ENCODE results near the gene CDC5L.
A peak's percentile ranks its signal among the peaks of the same experiment; 100 is the strongest.

Gene CDC5L

DNA sequence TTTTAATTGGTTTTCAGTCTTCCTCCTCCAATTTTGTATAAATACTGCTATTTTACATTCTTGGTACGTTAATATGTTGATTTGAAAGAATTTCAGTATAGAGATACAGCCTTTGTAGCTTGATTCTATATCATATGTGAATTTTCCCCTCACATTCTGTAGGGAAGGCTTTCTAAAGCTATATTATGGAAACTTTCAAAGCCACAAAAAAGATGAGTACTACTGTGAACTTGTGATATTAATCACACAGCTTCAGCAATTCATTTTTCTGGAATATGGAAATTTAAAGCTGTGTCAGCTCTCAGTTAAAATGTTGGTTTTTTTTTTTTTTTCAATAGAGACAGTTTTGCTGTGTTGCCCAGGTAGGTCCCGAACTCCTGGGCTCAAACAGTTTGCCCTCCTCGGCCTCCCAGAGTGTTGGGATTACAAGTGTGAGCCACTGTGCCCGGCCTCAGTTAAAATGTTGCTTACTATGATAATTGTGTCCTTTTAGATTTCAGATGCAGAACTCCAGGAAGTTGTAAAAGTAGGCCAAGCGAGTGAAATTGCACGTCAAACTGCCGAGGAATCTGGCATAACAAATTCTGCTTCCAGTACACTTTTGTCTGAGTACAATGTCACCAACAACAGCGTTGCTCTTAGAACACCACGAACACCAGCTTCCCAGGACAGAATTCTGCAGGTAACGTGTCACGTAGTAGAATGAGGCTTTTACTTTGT lies 20.6 kb downstream of the CDC5L start:
- in situ Hi-C loops (cut with HindIII; ENCODE audit: low pct_unique_long_range_greater_than_20kb, low sequenced_read_pairs) = no loop called here
- DNase-seq (ENCODE audit: low read depth in 1 of 2, low spot score in 1 of 2) = no peak
- no peak for TF ChIP-seq JUND (IDR thresholded peaks at IDR 0.05; ENCODE audit: low read depth)

DNA sequence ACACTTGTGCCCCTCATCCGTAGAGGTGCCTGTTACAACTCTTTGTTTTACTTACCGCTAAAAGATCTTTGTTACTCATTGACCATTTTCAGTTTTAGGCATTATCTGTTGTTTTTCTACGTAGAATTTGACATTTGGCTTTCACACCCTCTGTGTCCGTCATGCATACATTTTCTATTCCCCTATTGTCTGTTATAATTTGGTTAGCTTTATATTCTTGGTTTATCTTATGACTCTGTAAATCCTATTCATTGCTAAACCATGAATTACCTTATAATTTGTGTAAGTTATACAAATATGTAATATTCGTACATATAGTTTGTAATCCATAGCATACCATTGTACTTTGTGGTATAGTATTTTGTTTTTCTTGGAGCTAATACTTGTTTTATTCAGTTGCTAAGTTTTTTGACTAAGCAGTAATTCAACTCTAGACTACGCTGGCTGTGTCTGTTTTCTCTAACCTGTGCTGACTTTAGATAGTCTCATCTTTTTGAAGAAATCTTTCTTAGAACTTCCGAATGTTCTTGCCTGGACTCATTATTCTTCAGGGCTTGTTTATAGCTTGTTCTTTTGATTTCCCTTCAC lies 21.8 kb downstream of the CDC5L start:
- DNase-seq (ENCODE audit: low read depth in 1 of 2, low spot score in 1 of 2) = no peak
- in situ Hi-C loops (cut with HindIII; ENCODE audit: low pct_unique_long_range_greater_than_20kb, low sequenced_read_pairs) = no loop called here
- TF ChIP-seq JUND (IDR thresholded peaks at IDR 0.05; ENCODE audit: low read depth) = no peak

DNA sequence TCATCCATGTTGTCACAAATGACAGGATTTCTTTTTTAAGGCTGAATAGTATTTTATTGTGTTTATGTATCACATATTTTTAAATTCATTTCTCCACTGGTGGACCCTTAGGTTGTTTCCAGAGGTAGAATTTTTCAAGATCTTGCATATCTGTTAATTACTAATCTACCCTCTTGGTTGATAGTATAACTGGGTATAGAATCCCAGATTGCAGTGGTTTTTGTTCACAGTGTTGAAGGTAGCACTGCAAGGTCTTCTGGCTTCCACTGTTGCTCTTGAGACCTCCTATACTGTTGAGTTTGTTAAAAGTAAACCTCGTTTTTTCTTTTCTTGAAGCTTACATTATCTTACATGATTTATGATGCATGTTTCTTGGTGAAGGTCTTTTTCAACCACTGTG lies 22.9 kb downstream of the CDC5L start:
- TF ChIP-seq JUND (IDR thresholded peaks at IDR 0.05; ENCODE audit: low read depth) = no peak
- in situ Hi-C loops (cut with HindIII; ENCODE audit: low pct_unique_long_range_greater_than_20kb, low sequenced_read_pairs) = no loop called here

DNA sequence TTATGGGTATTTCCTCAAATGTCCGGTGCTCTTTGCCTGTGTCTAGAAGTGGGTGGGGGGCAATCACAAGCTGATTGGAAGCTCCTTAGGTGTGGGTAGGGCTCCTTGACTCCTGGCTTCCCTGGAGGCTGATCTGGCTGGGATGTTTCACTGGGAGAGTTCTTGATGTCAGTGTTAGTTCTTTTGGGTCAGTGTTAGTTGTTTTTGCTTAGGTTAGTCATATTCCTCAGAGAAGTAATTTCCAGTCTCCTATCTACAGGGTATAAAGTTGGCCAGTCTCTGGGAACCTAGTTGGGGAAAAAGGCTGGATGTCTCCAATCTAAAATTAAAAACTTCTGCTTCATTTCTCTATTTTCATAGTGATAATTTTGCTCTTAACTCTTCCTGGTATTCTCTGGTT lies 23.6 kb downstream of the CDC5L start:
- TF ChIP-seq JUND (IDR thresholded peaks at IDR 0.05; ENCODE audit: low read depth) = no peak
- DNase-seq (ENCODE audit: low read depth in 1 of 2, low spot score in 1 of 2) = no peak
- in situ Hi-C loops (cut with HindIII; ENCODE audit: low pct_unique_long_range_greater_than_20kb, low sequenced_read_pairs) = no loop called here

More for the DNA sequence above, 22.9 kb downstream of the CDC5L start:
- DNase-seq (ENCODE audit: low read depth in 1 of 2, low spot score in 1 of 2) = no peak

DNA sequence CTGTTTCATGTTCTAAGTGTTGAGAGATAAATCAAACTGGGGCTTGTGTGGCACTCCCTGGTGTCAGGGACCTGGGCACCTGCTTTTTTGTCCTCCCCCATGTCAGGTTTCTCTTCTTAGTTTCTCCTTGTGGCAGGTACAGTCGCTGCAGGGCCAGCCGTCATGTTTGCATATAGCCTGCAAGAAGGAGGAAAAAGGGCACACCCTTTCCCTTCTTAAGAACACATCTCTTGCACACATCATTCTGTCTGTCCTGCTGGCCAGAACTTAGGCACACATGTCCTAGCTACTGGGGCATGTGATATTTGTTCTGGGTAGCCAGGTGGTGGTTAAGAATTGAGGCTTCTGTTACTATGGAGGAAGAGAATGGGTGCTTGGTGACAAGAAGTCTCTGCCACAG lies 27.9 kb downstream of the CDC5L start:
- no peak for TF ChIP-seq JUND (IDR thresholded peaks at IDR 0.05; ENCODE audit: low read depth)
- peak in 1 of 2 experiments; percentile 36 for DNase-seq (ENCODE audit: low read depth in 1 of 2, low spot score in 1 of 2)
- in situ Hi-C loops (cut with HindIII; ENCODE audit: low pct_unique_long_range_greater_than_20kb, low sequenced_read_pairs) = no loop called here

DNA sequence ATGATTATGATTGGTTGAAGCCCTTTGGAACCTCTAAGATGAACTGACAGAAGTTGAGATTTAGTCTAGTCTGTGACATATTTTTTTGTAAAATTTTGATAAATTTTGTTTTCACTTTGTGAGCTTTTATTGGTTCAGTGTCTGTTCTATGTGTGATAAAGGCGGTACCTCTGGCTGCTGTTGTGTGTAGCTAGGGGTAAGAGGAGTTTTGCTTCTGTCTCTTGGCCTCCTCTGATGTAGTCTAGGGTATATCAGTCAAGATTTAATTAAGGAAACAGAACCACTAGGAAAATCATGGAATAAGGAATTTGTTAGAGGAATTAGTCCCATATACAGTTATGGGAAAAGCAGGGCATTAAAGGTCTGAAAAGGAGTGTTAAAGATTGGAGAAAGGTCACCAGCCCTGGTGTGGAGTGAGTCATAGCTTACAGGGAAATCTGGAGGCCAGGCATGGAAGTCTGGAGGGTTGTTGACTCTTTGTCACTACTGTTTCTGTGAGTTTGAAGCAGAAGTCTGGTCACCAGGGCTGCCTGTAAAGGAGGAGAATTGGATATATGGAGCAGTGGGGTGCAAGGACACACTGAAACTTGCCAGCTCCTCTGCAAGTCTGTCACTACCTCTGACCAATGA lies 28.5 kb downstream of the CDC5L start:
- no peak for DNase-seq (ENCODE audit: low read depth in 1 of 2, low spot score in 1 of 2)
- in situ Hi-C loops (cut with HindIII; ENCODE audit: low pct_unique_long_range_greater_than_20kb, low sequenced_read_pairs) = no loop called here

DNA sequence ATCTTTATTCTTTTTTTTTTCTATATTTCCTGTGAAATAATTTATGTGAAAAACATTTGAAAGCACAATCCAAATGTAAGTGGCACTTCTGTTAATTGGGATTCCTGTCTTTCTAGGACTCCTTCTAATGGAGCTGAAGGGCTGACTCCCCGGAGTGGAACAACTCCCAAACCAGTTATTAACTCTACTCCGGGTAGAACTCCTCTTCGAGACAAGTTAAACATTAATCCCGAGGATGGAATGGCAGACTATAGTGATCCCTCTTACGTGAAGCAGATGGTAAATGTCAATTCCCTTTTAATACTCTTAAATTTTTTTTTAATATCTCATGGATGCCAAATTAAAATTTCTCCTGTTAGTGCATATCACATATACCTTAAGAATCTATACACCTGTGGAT lies 35.0 kb downstream of the CDC5L start:
- in situ Hi-C loops (cut with HindIII; ENCODE audit: low pct_unique_long_range_greater_than_20kb, low sequenced_read_pairs) = no loop called here
- DNase-seq (ENCODE audit: low read depth in 1 of 2, low spot score in 1 of 2) = no peak
- TF ChIP-seq JUND (IDR thresholded peaks at IDR 0.05; ENCODE audit: low read depth) = no peak

More for the DNA sequence above, 28.5 kb downstream of the CDC5L start:
- TF ChIP-seq JUND (IDR thresholded peaks at IDR 0.05; ENCODE audit: low read depth) = no peak

DNA sequence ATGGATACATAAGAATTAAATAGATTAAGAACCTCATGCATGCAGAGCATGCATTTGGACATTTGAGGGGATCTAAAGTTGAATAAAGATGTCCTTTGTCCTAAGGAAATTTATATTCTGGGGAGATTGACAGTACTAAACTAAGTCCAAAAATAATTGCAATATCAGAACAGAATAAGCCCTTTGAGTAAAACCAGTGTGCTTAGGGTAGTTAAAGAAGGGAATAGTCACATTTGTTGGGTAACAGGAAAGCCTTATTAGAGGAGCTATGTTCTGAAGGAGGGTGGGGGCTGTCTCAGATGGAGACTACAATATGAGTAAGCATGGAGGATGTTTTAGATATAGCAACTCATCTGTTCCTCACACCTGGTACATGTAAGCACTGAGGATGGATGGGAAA lies 35.8 kb downstream of the CDC5L start:
- in situ Hi-C loops (cut with HindIII; ENCODE audit: low pct_unique_long_range_greater_than_20kb, low sequenced_read_pairs) = no loop called here
- no peak for DNase-seq (ENCODE audit: low read depth in 1 of 2, low spot score in 1 of 2)
- no peak for TF ChIP-seq JUND (IDR thresholded peaks at IDR 0.05; ENCODE audit: low read depth)

DNA sequence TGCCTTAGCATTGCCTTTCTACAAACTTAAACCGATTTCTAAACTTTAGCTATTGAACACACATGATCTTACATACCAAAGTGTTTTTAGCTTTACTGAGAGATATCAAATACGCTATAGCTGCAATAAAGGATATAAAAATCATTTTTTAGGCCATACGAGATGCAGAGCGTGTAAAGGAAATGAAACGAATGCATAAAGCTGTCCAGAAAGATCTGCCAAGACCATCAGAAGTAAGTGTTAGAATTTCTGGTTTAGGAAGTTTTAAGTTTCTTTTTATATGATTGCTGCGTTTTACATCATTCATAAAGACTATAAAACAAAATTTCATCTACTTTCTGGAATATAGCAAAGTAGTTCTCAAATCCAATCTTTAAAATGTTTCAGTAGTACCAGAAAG lies 38.4 kb downstream of the CDC5L start:
- no peak for DNase-seq (ENCODE audit: low read depth in 1 of 2, low spot score in 1 of 2)
- no peak for TF ChIP-seq JUND (IDR thresholded peaks at IDR 0.05; ENCODE audit: low read depth)
- in situ Hi-C loops (cut with HindIII; ENCODE audit: low pct_unique_long_range_greater_than_20kb, low sequenced_read_pairs) = no loop called here

DNA sequence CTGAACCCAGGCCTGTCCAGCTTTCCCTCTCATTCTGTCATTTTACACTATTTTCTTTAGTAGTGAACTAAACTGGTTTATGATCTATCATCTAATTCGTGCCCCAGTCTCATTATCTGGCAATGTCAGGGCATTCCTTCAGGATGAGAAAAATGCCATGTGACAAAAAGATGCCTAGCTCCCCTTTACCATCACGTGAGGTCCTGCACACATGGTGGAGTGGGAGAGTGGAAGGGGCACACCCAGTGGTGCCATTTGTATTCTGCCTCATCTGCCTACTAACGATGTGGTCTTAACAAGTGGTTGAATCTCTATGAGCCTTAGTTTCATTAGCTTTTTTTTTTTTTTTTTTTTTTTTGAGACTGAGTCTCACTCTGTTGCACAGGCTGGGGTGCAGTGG lies 41.2 kb downstream of the CDC5L start:
- TF ChIP-seq JUND (IDR thresholded peaks at IDR 0.05; ENCODE audit: low read depth) = no peak
- no peak for DNase-seq (ENCODE audit: low read depth in 1 of 2, low spot score in 1 of 2)
- in situ Hi-C loops (cut with HindIII; ENCODE audit: low pct_unique_long_range_greater_than_20kb, low sequenced_read_pairs) = no loop called here

DNA sequence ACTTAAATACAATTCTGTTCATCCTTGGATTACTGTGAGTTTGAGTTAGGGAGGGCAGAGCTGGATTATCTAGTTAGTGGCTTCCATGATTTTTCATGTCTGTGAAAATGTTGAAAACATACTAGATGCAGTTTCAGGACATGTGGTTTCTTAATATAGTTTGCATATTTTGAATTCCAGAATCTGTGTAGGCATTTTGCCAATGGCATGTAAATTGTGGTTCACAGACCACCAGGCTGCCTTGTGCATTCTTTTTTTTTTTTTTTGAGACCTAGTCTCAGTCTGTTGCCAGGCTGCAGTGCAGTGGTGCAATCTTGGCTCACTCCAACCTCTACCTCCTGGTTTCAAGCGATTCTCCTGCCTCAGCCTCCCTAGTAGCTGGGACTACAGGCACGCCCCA lies 42.8 kb downstream of the CDC5L start:
- DNase-seq (ENCODE audit: low read depth in 1 of 2, low spot score in 1 of 2) = no peak
- in situ Hi-C loops (cut with HindIII; ENCODE audit: low pct_unique_long_range_greater_than_20kb, low sequenced_read_pairs) = no loop called here
- TF ChIP-seq JUND (IDR thresholded peaks at IDR 0.05; ENCODE audit: low read depth) = no peak

DNA sequence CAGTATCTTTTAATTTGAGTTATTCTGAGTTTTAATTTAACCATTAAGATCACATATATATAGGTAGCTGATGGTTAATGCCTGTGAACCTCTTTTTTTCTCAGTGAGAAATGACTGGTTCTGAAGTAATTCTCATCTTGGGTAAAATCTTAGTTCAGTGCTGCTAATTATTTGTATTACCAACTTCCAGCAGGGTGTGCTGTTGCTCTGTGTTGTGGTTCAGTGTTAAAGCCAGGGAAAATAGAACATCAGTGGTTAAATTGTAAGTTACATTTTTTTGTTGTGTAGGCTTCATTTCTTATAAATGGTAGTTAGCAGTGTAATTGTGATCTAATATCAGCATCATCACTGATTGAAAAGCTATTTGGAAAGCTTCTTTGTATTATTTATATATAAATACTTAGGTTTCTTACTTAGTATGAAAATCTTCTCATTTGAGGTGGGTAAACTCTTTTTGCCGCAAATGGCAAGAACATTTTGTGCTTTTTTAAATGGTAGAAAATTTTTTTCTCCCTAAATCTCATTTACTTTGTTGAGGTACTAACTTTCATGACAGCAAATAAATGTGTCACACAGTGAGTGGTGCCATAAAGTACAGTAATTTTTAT lies 43.7 kb downstream of the CDC5L start:
- TF ChIP-seq JUND (IDR thresholded peaks at IDR 0.05; ENCODE audit: low read depth) = no peak
- in situ Hi-C loops (cut with HindIII; ENCODE audit: low pct_unique_long_range_greater_than_20kb, low sequenced_read_pairs) = no loop called here
- peak; percentile 15 to 71 for DNase-seq (ENCODE audit: low read depth in 1 of 2, low spot score in 1 of 2)

DNA sequence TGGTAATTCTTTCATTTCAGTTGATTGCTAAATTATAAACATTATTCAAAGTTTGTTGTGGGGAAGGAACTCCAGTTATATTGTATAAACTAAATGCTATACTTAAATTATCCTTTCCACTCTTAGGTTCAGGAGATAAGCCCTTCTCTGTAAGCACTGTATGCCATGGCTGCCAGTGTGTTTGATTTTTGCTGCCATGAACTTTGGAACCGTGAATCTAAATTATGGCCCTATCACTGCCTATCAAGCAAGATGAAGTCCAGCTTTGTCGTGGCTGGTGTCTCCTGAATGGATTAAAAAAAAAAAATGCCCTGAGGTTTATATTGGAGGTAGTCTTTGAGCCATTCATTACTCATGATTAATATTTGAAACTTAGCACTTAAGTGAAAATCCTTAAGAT lies 44.7 kb downstream of the CDC5L start:
- no peak for DNase-seq (ENCODE audit: low read depth in 1 of 2, low spot score in 1 of 2)
- in situ Hi-C loops (cut with HindIII; ENCODE audit: low pct_unique_long_range_greater_than_20kb, low sequenced_read_pairs) = no loop called here
- TF ChIP-seq JUND (IDR thresholded peaks at IDR 0.05; ENCODE audit: low read depth) = no peak
